ENCODE results near the gene SPOCK1.

SPOCK1 gene

DNA sequence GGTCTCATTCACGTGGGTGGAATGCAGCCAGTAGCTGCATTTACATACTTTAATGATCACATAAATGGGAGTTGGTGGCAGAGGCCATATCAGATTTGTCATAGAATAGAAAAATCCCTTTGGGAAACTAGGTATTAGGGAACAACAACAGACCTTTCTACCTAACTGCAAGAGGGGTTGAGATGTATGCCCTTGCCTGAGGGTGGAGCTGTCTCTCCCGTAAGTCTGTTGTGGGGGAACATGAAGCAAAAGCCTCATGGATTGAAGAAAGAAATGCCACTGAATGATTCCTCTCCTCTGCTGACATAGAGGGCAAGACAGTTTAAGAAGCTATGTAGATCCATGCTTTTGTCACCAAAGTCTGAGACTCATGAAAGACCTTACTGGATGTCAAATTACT is 461.3 kb downstream of the SPOCK1 start:
- no peak for DNase-seq

DNA sequence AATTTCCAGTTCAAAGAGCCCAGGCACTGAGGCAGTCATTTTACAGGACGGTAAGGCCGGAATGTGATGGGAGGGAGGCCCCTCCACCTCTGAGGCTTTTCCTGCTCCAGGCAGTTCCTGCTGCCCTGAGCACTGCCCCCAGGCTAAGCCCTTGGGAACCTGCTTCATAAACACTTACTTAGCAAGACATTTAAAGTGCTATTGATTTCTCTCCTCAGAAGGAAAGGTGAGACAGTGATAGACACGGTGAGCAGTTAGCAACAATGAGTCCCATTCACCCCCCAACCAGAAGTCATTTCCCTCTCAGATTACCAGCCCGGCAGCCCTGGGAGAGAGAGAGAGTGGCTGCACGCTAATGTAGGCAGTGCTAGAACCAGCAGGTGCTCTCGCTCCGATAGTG is 462.5 kb downstream of the SPOCK1 start:
- DNase-seq, result no peak

DNA sequence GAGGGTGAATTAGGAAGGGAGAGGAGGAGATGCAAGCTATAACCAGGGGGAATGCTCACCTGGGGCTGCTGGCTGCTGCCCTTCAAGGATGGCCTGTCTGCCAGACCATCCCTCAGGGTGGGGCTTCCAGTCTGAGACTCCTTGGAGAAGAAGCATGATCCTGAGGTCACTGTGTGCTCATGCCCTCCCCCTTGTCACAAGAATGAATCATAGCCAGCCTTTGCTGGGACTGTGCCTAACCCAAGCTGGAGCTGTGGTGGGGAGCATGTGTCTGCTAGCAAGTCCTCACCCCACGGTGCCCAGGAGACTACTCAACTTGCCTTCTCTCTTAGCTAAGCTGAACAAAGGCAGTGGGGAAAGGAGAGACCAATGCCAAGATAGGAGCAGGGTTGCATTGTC is 463.6 kb downstream of the SPOCK1 start:
- no peak for DNase-seq

DNA sequence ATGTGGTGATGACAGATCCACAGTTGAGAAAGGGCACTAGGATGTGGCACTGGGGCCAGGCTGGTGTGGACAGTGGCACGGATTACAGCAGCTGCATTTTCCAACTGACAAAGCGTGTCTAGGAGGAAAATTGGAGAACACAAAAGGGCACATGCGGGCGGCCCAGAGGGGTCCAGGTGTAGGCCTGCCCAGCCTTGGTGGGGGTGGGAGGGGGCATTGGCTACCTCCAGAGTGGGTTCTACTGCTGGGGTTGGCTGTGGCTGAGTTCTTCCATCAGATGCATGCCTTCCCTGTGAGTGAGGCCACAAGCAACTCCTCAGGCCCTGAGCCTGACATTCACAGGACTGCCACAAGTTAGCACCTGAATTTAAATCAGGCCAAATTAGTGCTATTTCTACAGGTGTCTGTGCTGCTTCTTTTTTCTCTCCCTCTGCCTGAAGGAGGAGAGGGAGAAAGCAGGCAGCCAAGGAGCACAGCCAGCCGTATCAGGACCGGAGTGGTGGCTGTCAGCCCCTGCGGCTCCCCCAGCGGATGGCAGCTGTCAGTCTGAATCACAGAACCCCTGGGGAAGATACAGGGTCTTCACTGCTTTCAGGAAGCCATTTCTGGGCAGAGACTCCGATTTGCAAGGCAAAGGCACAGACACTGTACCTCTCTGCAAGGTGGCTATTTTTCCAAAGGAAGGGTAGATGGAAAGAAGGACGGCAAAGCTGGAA is 464.2 kb downstream of the SPOCK1 start:
- no peak for DNase-seq

DNA sequence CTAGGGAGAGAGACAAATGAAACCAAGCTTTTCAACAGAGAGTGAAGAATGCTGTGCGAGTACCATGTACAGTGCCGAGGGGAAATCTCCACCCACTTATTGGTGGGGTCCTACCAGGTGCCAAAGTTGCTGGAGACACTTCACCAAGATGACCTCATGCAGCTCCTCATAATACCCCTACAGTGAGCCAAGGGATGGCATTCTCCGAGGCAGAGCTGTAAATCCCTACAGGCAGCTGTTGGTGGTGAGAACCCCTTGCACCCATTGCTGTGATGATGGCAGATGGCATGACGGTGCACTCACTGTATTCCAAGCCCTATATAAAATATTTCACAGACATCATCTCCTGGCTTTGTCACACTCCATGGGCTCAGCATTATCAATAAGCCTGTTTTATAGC is 464.9 kb downstream of the SPOCK1 start:
- DNase-seq, result no peak

DNA sequence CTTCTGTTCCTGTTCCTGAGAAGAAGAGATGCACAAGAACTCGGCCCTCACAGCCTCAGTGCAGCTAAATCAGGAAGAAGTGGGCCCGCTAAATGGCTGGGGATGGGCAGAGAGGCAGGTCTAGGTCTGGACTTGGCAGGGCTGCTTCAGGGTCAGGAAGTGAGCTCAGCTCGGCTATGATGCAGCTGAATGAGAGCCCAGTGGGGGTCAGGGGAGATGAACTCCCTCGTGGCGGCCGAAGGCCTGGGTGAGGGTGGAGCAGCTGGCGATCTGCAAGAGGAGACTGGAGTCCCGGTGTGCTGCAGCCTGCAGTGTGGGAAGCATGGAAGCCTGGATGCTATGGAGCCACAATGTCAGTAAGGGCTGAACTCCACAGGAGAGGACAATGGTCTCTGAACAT is 466.2 kb downstream of the SPOCK1 start:
- no peak for DNase-seq

DNA sequence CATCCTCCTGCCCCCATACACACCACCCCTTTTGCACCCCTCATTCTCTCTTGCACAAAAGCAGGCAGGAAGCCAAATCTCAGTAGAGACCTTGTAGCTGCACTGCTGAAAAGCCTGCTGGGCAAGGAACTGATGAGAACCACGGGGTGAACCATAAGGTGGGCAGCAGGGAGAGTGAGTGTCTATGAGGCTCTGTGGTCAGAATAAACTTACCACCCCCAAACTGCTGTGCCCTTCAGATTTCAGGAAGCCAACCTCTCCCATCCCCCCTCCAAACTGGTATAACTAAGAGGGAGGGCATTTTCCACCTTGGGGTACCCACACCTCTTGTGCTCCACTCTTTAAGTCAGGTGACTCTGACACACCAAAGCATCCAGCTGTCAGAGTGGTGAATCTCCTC is 471.4 kb downstream of the SPOCK1 start:
- DNase-seq, result no peak

DNA sequence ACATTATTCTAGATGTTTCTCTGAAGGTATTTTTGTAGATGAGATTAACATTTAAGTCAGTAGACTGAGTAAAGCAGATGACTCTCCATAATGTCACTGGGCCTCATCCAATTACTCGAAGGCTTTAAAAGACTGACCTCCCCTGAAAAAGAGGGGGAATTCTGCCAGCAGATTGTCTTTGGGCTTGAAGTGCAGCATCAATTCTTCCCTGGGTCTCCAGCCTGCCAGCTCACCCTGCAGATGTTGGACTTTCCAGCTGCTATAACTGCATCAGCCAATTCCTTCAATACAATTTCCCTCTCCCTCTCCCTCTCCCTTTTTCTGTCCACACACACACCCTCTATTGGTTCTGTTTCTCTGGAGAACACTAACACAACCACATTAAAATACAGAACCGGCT is 472.8 kb downstream of the SPOCK1 start:
- no peak for DNase-seq

DNA sequence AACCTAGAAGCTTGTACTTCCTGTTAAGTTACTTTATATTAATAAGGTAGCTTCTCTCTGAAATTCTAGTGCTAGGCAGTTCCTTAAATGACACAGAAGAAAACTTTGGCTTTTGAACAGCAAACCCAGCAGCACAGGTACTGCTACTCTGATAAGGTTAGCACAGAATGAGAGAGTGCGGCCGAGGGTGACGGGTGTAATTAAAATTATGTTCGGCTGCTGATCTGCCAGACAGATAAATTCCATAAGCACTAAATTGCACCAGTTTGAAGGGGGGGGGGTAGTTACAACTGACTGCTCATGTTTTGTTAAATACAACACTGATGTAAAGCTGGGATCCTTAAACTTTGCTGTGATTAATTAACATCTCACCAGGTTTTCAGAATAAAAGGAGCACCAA is 475.1 kb downstream of the SPOCK1 start:
- DNase-seq, result no peak

DNA sequence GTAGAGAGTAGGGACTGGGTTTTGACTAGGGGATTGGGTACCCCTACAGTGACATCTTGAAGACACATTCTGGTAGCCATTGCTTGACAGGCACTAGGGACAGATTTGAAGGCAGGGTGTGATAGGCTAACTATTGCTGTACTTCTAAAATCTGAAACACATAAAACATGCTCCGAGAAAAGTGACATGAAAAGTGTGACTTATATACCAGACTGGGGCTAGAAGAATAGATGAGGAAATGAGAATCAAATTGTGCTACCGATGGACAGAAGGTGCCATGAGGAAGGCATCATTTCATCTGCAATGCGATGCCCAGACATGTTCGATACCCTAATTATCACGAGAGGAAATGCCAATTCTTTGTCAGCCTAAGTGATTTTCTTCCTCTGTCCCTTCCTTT is 475.8 kb downstream of the SPOCK1 start:
- DNase-seq, result no peak

DNA sequence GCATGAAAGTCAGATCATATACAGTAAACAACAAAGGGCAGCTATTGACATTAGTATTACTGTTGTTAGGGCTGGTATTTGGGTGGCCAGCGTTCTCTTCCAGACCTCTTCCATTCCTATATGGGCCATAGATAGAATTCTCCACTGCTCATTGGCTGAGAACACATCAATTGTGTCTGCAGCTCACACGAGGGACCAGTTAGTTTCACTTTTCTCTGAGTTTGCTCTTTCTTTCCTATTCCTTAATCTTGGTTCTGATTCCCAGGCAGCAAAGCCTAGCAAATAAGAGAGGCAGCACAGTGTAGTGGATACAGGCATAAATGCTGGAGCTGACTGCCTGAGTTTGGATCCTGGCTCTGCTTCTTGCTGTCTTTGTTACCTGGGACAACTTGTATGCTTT is 476.4 kb downstream of the SPOCK1 start:
- no peak for DNase-seq

DNA sequence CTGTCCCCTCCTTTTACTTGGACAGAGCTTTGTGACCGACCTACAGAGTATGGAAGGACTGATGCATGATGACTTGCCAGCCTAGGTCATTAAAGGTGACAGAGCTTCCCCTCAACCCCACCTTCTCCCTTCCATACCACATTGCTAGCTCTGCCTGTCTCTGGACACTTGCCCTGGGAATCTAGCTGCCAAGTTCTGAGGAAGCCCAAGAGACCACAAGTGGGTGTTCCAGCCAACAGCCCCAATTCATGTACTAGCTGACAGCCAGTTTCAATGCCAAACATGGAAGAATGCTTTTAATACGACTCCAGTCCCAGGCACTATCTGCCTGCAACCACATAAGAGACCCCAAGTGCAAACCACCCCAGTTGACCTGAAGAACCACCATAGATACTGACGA is 477.1 kb downstream of the SPOCK1 start:
- no peak for DNase-seq

DNA sequence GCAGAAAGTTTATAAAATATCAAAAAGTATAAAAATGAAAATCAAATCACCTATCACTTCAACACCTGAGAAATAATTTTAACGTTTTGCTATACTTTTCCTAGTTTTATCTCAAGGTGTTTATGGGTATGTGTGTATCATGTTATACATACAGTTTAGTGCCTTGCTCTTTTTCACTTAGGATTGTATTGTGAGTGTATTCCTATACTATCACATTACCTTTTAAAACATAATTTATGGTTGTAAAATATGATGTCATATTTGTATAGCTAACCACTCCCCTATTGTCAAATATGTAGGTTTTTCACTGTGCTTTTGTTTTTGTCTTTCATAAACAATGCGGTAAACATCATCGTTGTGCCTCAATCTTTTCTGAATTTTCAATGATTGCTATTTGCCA is 479.9 kb downstream of the SPOCK1 start:
- DNase-seq, result no peak

DNA sequence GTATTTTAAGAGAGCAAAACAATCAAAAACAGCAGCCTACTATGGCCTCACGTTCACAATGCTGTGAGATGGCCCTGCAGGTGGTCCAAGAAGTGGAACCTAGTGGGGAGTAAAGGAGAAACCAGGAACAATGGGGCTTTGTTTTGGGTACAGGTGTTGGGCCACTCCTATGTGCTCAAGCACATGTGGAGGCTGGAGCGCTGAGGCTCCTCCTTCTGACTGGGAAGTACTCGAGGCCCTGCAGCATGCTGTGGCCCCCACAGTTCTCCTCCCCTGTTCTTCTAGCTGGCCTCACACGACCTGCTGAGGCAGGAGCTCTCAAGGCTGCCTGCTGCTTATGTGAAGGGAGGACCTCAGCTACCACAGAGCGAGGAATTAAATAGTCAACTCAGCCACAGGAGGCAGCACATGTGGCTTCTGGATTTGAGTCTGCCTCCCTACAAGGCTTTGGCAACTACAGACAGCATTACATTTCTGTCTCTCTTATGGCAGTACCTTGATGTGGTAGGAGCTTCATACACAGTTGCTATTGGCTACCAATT is 482.3 kb downstream of the SPOCK1 start:
- no peak for DNase-seq

DNA sequence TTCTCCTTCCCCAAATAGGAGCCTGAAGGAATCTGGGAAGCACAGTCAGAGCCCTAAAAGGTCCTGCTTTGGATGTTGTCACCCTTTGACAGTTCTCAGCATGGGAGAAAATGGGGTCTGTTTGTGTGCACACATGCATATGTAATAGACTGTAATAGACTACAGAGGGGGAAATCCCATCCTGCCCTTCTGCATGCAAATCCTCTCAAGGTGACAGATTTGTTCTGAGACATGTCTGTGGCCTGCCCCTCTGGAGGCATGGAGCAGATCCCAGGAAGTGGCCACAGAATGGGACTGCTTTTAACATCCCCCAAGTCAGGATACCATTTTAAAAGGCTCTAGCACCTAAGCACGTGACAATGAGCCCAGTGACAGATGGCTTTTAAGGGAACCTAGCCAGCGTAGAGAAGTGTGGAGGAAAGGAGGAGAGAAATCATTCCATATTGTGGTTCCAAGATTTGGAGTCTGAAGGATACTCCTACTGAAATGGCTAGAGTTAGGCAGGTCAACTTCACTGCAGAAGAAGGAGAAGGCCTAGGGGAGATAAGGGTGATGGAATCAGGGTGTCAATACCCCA is 483.5 kb downstream of the SPOCK1 start:
- DNase-seq, result no peak

DNA sequence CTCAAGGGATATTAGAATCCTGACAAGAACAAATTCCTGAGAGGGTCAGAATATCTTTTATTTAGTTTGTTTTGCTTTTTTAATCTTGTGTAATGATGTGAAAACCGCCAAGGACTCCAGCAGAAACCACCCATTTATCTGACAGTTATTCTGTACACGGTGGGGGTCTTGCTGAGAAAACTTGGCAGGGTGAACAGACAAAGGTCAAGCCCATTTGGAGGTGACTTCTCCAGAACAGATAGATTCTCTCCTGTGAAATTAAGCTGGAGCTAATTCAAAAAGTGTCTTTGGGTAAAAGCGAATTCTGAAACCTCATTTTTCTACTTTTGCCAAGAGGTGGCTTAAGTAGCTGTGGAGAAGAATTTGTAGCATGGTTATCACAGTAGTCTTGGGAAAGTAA is 484.4 kb downstream of the SPOCK1 start:
- no peak for DNase-seq

DNA sequence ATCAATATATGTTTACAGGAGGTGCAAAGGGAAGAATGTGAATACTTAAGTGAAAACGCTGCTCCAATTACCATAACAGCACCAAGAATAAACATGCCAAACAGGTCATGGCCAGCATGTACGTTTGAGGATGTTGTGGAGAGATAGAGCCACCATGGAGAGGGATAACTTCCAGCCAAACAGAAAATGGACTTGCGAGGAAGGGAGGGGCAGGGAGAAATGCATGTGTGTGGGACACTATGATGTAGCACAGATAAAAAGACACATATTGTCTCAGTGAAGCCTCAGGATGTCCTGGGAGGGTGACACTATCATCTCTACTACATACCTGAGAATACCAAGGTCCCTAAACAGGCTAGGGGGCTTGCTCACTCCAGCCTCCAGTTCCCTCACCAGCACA is 488.9 kb downstream of the SPOCK1 start:
- no peak for DNase-seq

DNA sequence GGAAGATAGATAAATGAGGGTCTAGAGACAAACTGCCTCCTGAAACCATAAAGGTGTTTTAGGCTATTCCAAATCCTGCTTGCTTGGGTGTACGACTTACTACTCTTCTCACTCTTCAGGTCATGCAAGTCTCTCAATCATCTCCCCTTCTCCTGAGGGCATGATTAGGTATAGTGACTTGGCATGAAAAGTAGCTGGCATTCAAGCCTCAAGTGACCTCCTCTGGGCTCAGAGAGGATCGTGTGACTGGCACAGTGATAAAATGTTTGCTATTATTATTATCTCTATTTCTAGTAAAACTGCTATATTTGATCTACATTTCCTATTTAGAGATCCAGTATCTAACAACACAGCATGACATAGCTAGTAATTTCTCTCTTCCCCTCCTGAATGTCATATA is 494.8 kb downstream of the SPOCK1 start:
- no peak for DNase-seq

DNA sequence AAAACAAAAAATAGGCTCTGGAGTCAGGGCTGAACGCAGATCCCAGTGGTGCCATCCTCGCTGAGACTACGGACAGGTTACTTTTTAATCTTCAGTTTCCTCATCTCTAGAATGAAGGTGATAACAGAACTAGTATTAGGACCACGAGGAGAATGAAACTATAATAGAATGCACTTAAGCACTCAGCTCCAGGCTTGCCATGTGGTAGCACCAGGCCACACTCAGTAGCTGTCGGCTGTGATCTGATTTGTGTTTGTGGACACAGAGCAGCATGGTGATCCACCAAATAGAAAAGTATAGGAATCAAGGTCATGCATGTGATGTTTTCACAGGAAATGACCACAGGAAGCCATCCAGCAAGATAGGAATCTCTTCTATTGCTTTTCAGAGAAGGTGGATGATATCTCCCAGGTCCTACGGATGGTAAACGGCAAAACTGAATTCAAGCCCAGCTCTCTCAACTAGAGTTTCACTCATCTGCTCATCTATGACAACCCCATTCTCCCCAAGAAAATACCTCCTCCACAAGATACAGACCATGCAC is 498.0 kb downstream of the SPOCK1 start:
- no peak for DNase-seq

DNA sequence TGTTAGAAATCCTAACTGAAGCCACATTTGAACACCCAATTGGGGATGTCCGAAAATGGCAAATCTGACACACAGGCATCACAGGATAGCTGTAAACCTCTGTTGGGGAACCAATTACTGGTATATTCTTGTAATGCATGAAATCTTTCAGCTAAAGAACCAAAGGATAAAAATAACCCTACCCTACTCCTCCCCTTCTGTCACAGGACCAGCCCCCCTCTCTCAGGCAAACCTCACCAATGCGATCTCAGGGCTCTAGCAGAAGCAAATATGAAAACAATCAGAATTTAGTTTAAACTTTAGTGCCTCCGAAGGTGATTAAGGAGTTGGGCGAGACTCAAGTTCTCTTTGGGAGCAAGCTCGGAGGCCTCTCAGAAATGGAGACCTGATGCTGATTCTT is 499.3 kb downstream of the SPOCK1 start:
- no peak for DNase-seq

DNA sequence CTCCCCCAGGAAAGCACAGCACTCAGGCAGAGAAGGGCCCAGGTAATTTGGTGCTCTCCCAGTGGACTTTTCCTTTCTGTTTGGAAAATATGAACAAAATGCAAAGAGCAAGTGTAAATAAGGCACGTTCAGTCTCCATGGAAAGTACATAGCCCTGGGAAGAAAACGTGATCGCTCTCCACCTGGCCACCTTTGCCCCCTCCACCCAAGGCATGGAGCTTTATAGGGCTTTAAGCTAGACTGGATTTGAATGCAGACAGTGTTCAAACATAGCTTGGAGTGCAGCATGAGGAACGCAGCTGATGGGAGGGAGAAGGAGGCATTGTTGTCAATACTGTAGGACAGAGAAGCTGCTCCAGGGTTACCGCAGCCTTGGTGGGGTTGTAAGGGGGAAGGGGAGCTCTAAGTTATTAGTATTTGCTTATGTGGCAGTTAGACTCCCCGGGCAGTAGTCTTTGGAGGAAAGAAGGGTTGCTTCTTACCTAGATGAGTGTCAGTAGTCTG is 500.2 kb downstream of the SPOCK1 start:
- DNase-seq, result no peak

DNA sequence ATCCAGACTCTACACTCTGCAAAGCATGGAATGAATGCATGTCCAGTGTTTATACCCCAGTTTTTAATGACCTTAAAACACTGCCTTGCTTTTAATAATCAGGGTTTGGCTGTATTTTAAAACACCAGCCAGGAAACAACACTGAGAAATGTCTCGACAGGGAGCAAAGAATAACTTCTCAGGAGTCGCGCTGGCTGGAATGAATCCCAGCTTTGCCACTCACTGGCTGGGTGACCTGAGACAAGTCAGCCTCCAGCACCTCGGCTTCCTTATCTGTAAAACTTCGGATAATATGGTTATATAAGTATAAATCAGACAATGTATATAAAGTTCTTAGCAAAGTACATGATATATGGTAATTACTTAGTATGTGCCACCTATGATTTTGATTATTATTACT is 505.0 kb downstream of the SPOCK1 start:
- no peak for DNase-seq

DNA sequence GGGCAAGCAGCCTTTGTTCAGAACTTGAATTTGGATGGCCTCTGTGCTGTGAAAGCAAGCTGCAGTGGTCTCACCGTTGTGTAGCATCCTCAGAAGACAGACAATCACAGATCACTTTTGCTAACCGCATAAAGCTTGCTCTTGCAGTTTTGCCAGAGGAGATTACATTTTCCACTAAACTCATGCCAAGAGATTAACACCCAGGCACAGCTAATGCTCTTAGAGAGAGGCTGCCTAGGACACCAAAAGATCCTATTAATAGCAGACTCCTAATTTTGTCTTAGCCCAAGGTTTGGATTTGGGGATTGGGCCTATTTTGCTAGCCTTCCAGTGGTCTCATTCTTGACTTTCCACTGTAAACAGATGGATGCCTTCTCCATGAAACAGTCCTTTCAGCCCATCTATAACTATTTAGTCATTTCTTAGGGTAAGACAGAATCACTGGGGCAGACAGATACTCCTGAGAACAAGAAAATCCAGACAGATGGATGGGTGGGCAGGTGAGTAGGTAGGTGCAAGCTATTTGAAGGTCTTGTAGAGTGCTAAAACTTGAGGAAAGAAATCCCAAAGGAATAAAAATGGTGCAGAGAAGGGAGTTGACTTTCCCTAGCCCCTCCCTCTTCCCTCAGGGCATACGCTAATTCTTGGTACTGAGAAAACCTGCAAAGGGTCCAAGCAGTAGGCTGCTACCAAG is 506.2 kb downstream of the SPOCK1 start:
- no peak for DNase-seq
